Mesendoderm (in vitro differentiated cells): ENCODE data around the gene COL6A5.

Experiments
- DNase-seq: peaks from one replicate; pipeline ENCODE4 v3.0.0; 2013
- H2AK5ac ChIP-seq: 2 replicates; pipeline ENCODE4 v1.6.1; 2013; ENCODE audit warnings: low read length, inconsistent platforms
- H2BK120ac ChIP-seq: 2 replicates; pipeline ENCODE4 v1.6.1; 2013; ENCODE audit warnings: low read depth, mild to moderate bottlenecking, low read length, moderate library complexity, mixed read lengths
- H2BK15ac ChIP-seq: replicated peaks from 2 replicates; pipeline ENCODE4 v1.6.1; 2013; ENCODE audit warnings: low read depth, mild to moderate bottlenecking, moderate library complexity
- H2BK5ac ChIP-seq: 2 replicates; pipeline ENCODE4 v1.6.1; 2013; ENCODE audit warnings: low read length, inconsistent platforms
- H3K18ac ChIP-seq: 2 replicates; pipeline ENCODE4 v1.6.1; 2013; ENCODE audit warnings: mild to moderate bottlenecking, low read length, mixed read lengths
- H3K23ac ChIP-seq: one replicate; pipeline ENCODE4 v1.6.1; 2013; ENCODE audit warnings: low read length
- H3K27ac ChIP-seq: 2 replicates; pipeline ENCODE4 v1.5.1; 2013; ENCODE audit warnings: low read depth, mild to moderate bottlenecking, inconsistent platforms, low read length, moderate library complexity
- H3K27me3 ChIP-seq: 2 replicates; pipeline ENCODE4 v1.6.1; 2013; ENCODE audit warnings: low read length, control low read depth, mild to moderate bottlenecking, inconsistent platforms; ENCODE audit not compliant: insufficient read depth, poor library complexity
- H3K36me3 ChIP-seq: 2 replicates; pipeline ENCODE4 v1.6.1; 2013; ENCODE audit warnings: low read length, inconsistent platforms; ENCODE audit not compliant: control insufficient read depth, insufficient read depth
- H3K4ac ChIP-seq: one replicate; pipeline ENCODE4 v1.6.1; 2013; ENCODE audit warnings: low read depth, mild to moderate bottlenecking, low read length, moderate library complexity
- H3K4me1 ChIP-seq: 2 replicates; pipeline ENCODE4 v1.6.1; 2013; ENCODE audit warnings: low read depth, low read length, inconsistent platforms; ENCODE audit not compliant: control insufficient read depth
- H3K4me2 ChIP-seq: 2 replicates; pipeline ENCODE4 v1.6.1; 2013; ENCODE audit warnings: low read length
- H3K4me3 ChIP-seq: 2 replicates; pipeline ENCODE4 v1.5.1; 2013; ENCODE audit warnings: mild to moderate bottlenecking, low read length
- H3K56ac ChIP-seq: one replicate; pipeline ENCODE4 v1.6.1; 2013; ENCODE audit warnings: low read length
- H3K79me1 ChIP-seq: 2 replicates; pipeline ENCODE4 v1.6.1; 2013; ENCODE audit warnings: low read length, inconsistent platforms
- H3K79me2 ChIP-seq: 2 replicates; pipeline ENCODE4 v1.6.1; 2013; ENCODE audit warnings: mild to moderate bottlenecking, low read length; ENCODE audit not compliant: control insufficient read depth, insufficient read depth
- H3K9ac ChIP-seq: 2 replicates; pipeline ENCODE4 v1.6.1; 2013; ENCODE audit warnings: low read length, inconsistent platforms
- H4K5ac ChIP-seq: one replicate; pipeline ENCODE4 v1.6.1; 2013; ENCODE audit warnings: low read length
- H4K8ac ChIP-seq: one replicate; pipeline ENCODE4 v1.6.1; 2013; ENCODE audit warnings: low read depth, mild to moderate bottlenecking, control low read depth, low read length, moderate library complexity
- WGBS: extraction: QIAGEN DNeasy Blood & Tissue Kit; methylation state at CpG from one replicate; pipeline ENCODE4 v1.1.7; 2013; ENCODE audit warnings: low lambda C conversion rate, missing lambda C conversion rate; ENCODE audit not compliant: insufficient coverage; ENCODE audit errors: extremely low coverage; 5-methylcytosine and 5-hydroxymethylcytosine counted together

Gene COL6A5

GRCh38 chr3:130468311-130468710 is 122.8 kb downstream of the COL6A5 start:
- Histone ChIP-seq H2BK5ac (no peak overlapping the region), H3K27ac (no peak overlapping the region), H3K79me2 (no peaks in the 10 kb centered on the region), H2AK5ac (no peak overlapping the region), H2BK15ac (no peak overlapping the region), H2BK120ac (no peak overlapping the region), H3K4me3 (no peak overlapping the region), H3K9ac (no peak overlapping the region), H3K79me1 (no peaks in the 10 kb centered on the region), H3K4me1 (peaks cover 3% of the 10 kb centered on the region), H3K18ac (no peak overlapping the region), H3K4me2 (no peak overlapping the region), H3K56ac (no peak overlapping the region), H4K5ac (no peak overlapping the region), H3K23ac (no peak overlapping the region), H3K27me3 (no peaks in the 10 kb centered on the region), H4K8ac (no peak overlapping the region), H3K36me3 (no peaks in the 10 kb centered on the region), H3K4ac (no peak overlapping the region)
- no peak for DNase-seq
- no CpG with 5 or more reads among the region's 1 CpG for WGBS

- Histone ChIP-seq H3K18ac (peak overlapping the region; percentile 80), H3K36me3 (no peaks in the 10 kb centered on the region), H3K27ac (peak overlapping the region; percentile 45), H3K4me2 (no peak overlapping the region), H3K79me1 (no peaks in the 10 kb centered on the region), H3K4me1 (peaks cover 3% of the 10 kb centered on the region), H2BK120ac (peak overlapping the region; percentile 36), H3K23ac (no peak overlapping the region), H3K27me3 (no peaks in the 10 kb centered on the region), H3K56ac (no peak overlapping the region), H4K8ac (no peak overlapping the region), H2BK15ac (no peak overlapping the region), H3K79me2 (no peaks in the 10 kb centered on the region), H3K9ac (no peak overlapping the region), H2BK5ac (no peak overlapping the region), H3K4ac (no peak overlapping the region), H3K4me3 (no peak overlapping the region), H2AK5ac (no peak overlapping the region), H4K5ac (no peak overlapping the region)
- no CpG with 5 or more reads among the region's 3 CpGs for whole genome bisulfite sequencing
- DNase-seq = peak; percentile 90
These were observed 124.7 kb downstream of the COL6A5 start for GRCh38 chr3:130470126-130470525.

- DNase-seq = no peak
- Histone ChIP-seq H3K79me1 (no peaks in the 10 kb centered on the region), H4K5ac (no peak overlapping the region), H2AK5ac (no peak overlapping the region), H3K9ac (no peak overlapping the region), H3K4me2 (no peak overlapping the region), H3K23ac (no peak overlapping the region), H4K8ac (no peak overlapping the region), H2BK5ac (no peak overlapping the region), H3K36me3 (no peaks in the 10 kb centered on the region), H3K27ac (no peak overlapping the region), H3K56ac (no peak overlapping the region), H3K18ac (no peak overlapping the region), H2BK120ac (no peak overlapping the region), H3K4me1 (peaks cover 3% of the 10 kb centered on the region), H3K27me3 (no peaks in the 10 kb centered on the region), H3K4ac (no peak overlapping the region), H2BK15ac (no peak overlapping the region), H3K4me3 (no peak overlapping the region), H3K79me2 (no peaks in the 10 kb centered on the region)
- WGBS = no CpG with 5 or more reads among the region's 2 CpGs
These were observed 127.9 kb downstream of the COL6A5 start for GRCh38 chr3:130473416-130473815.

- Histone ChIP-seq H3K4me1 (no peaks in the 10 kb centered on the region), H2BK5ac (no peak overlapping the region), H3K27ac (no peak overlapping the region), H3K79me2 (no peaks in the 10 kb centered on the region), H3K4ac (no peak overlapping the region), H4K8ac (no peak overlapping the region), H4K5ac (no peak overlapping the region), H3K56ac (no peak overlapping the region), H2BK120ac (no peak overlapping the region), H3K18ac (no peak overlapping the region), H3K36me3 (no peaks in the 10 kb centered on the region), H3K4me2 (no peak overlapping the region), H3K79me1 (no peaks in the 10 kb centered on the region), H3K27me3 (no peaks in the 10 kb centered on the region), H2AK5ac (no peak overlapping the region), H3K23ac (no peak overlapping the region), H3K4me3 (no peak overlapping the region), H3K9ac (no peak overlapping the region), H2BK15ac (no peak overlapping the region)
- peak; percentile 92 for DNase-seq
- WGBS = no CpG with 5 or more reads among the region's 4 CpGs
These were observed 135.3 kb downstream of the COL6A5 start for GRCh38 chr3:130480736-130481135.

GRCh38 chr3:130488288-130488687 is 142.8 kb downstream of the COL6A5 start:
- Histone ChIP-seq H3K4me2 (no peak overlapping the region), H3K27me3 (no peaks in the 10 kb centered on the region), H2BK5ac (no peak overlapping the region), H3K4me3 (no peak overlapping the region), H2BK120ac (no peak overlapping the region), H4K8ac (no peak overlapping the region), H3K23ac (no peak overlapping the region), H3K79me2 (no peaks in the 10 kb centered on the region), H3K79me1 (no peaks in the 10 kb centered on the region), H3K9ac (no peak overlapping the region), H3K27ac (no peak overlapping the region), H3K56ac (no peak overlapping the region), H3K18ac (peak overlapping the region; percentile 39), H4K5ac (no peak overlapping the region), H3K36me3 (no peaks in the 10 kb centered on the region), H2AK5ac (no peak overlapping the region), H3K4ac (no peak overlapping the region), H3K4me1 (no peaks in the 10 kb centered on the region), H2BK15ac (no peak overlapping the region)
- WGBS = no CpG with 5 or more reads among the region's 1 CpG
- DNase-seq = no peak

- H2BK120ac ChIP-seq = no peak overlapping the region
- H3K79me1 ChIP-seq = no peaks in the 10 kb centered on the region
- no peak overlapping the region for H3K56ac ChIP-seq
- H3K23ac ChIP-seq = no peak overlapping the region
- no peaks in the 10 kb centered on the region for H3K27me3 ChIP-seq
- no peak overlapping the region for H3K4me2 ChIP-seq
- peak; percentile 60 for DNase-seq
- no peak overlapping the region for H2AK5ac ChIP-seq
- no peak overlapping the region for H3K27ac ChIP-seq
- H3K4me1 ChIP-seq = no peaks in the 10 kb centered on the region
- H3K4me3 ChIP-seq = no peak overlapping the region
- H4K5ac ChIP-seq = no peak overlapping the region
- H4K8ac ChIP-seq = peak overlapping the region; percentile 39
- no peaks in the 10 kb centered on the region for H3K36me3 ChIP-seq
- no peak overlapping the region for H3K4ac ChIP-seq
- no peak overlapping the region for H2BK15ac ChIP-seq
- no peak overlapping the region for H3K9ac ChIP-seq
- WGBS = no CpG with 5 or more reads among the region's 2 CpGs
- H2BK5ac ChIP-seq = no peak overlapping the region
- no peaks in the 10 kb centered on the region for H3K79me2 ChIP-seq
- H3K18ac ChIP-seq = no peak overlapping the region
These were observed 143.4 kb downstream of the COL6A5 start for GRCh38 chr3:130488769-130489450.
